Metanephros (tissue), 1 donor: ENCODE results near the gene LCE2B. TPM values are rescaled to one million over a fixed set of nuclear protein-coding genes. Genes with fewer than 3 reads are reported as not detected.

ENCODE experiments used
- total RNA-seq: library from RNA; depleted of rRNA; stranded (reverse); fragments of >200 nt; gene quantifications from one replicate; pipeline ENCODE4 v1.2.3, GENCODE V29; 2014

The LCE2B gene, protein sequence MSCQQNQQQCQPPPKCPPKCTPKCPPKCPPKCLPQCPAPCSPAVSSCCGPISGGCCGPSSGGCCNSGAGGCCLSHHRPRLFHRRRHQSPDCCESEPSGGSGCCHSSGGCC
- not detected for total RNA-seq

DNA sequence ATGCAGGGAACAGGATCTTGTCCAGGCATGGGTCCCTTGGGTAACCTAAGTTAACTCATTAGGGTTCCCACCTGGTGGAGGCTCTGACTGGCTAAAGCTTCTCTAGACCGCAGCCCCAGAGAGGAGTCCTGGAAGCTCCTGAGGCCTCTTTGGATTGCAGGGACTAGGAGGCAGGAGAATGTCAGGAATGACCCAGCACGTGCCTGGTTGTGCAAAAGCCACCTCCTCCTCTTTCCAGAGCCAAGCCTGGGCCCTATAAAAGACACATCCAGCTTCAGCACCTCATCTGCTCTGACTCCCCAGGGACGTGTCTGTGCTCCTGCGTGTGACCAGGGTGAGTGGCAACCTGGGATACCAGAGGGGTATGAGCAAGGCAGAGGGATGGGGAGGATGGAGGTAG is at the start of gene LCE2B:
TSS of gene LCE2B (plus strand) at position 301 of the 400 bp plus-strand sequence. CDS start 721 bp downstream, outside the sequence.

DNA sequence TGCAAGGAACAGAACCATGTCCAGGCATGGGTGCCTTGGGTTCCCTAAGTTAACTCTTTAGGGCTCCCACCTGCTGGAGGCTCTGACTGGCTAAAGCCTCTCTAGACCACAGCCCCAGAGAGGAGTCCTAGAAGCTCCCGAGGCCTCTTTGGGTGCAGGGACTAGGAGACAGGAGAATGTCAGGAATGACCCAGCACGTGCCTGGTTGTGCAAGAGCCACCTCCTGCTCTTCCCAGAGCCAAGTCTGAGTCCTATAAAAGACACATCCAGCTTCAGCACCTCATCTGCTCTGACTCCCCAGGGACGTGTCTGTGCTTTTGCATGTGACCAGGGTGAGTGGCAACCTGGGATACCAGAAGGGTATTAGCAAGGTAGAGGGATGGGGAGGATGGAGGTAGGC is 22.8 kb upstream of the LCE2B start, which contains the start of gene LCE2D:
TSS of gene LCE2D (plus strand) at position 283 of the 400 bp plus-strand sequence. CDS start 726 bp downstream, outside the sequence.

DNA sequence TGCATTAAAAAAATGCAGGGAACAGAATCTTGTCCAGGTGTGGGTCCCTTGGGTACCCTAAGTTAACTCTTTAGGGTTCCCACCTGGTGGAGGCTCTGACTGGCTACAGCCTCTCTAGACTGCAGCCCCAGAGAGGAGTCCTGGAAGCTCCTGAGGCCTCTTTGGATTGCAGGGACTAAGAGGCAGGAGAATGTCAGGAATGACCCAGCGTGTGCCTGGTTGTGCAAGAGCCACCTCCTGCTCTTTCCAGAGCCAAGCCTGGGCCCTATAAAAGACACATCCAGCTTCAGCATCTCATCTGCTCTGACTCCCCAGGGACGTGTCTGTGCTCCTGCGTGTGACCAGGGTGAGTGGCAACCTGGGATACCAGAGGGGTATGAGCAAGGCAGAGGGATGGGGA is 10.9 kb upstream of the LCE2B start, which contains the start of gene LCE2C:
TSS of gene LCE2C (plus strand) at position 297 of the 400 bp plus-strand sequence. CDS start 737 bp downstream, outside the sequence.

DNA sequence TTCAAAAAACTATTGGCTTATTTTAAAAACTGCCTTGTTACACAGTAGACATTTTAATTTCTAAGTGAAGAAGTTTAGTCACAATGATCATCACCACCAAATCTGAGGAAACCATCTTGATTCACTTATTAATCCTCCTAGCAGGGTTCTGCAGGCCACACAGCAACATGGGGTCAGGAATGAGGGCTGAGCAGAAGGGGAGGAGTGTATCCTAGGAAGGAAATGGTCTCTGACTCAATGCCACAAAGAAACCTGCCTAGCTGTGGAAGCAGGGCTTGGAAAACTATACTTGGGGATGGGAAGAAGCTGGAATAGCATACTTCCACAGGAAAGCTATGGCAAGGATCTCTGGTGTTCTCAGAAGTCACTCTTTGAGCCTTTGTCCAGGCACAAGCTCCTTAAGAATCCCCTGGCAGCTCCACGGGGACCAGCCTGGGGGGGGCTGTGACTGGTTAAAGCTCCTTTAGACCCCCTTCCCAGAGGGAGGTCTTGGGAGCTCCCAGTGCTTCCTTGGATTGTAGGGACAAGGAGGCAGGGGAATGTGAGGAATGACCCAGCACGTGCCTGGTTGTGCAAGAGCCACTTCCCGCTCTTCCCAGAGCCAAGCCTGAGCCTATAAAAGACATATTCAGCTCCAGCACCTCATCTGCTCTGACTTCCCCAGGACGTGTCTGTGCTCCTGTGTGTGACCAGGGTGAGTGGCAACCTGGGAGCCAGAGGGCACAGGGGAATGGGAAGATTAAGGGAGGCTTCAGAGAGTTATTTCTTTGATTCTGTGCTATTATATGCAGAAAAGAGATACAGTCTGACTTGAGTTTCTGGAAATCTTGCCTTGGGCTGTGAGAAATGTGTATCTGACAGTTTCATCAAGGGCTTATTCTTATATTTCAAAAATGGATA is 12.0 kb downstream of the LCE2B start, which contains the start of gene LCE2A:
TSS of gene LCE2A (plus strand) at position 645 of the 900 bp plus-strand sequence. CDS start 557 bp downstream, outside the sequence.

DNA sequence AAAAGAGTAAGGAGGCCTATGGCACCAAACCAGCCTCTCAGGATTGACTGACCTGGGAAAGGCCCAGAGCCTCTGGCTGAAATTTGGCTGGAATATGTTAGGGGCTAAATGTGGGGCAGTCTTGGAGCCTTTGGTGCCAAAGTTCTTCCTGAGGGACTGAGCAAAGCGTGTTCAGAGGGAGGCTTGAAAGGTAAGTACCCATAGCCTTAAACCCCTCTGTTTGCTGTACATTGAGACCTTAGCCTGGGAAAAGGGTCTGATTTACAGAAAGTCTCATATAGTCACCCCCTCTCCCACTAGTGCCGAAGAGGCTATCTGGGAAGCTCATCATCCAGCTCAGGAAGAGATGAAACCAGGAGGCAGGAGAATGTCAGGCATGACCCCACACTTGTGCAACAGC is 21.9 kb downstream of the LCE2B start, which contains the start of gene LCE4A:
TSS of gene LCE4A (plus strand) at position 301 of the 400 bp plus-strand sequence. CDS start 916 bp downstream, outside the sequence.

Other genes with a start within 250 kb of the LCE2B start
- not detected for gene LCE5A, start 175.3 kb upstream of the LCE2B start, total RNA-seq
- not detected for gene CRCT1, start 171.6 kb upstream of the LCE2B start, total RNA-seq
- gene LCE3E, start 119.3 kb upstream of the LCE2B start, total RNA-seq: not detected
- not detected for gene LCE3D, start 105.6 kb upstream of the LCE2B start, total RNA-seq
- not detected for gene LCE3C, start 85.9 kb upstream of the LCE2B start, total RNA-seq
- gene LCE3B, start 72.3 kb upstream of the LCE2B start, total RNA-seq: not detected
- gene LCE3A, start 63.0 kb upstream of the LCE2B start, total RNA-seq: not detected
- not detected for gene LCE2D, start 22.7 kb upstream of the LCE2B start, total RNA-seq
- not detected for gene LCE2C, start 10.8 kb upstream of the LCE2B start, total RNA-seq
- gene LCE2A, start 12.2 kb downstream of the LCE2B start, total RNA-seq: not detected
- not detected for gene LCE4A, start 22.0 kb downstream of the LCE2B start, total RNA-seq
- gene KPRP, start 71.9 kb downstream of the LCE2B start, total RNA-seq: not detected
- not detected for gene LCE1F, start 89.0 kb downstream of the LCE2B start, total RNA-seq
- gene LCE1E, start 100.1 kb downstream of the LCE2B start, total RNA-seq: not detected
- gene LCE1D, start 110.6 kb downstream of the LCE2B start, total RNA-seq: not detected
- not detected for gene LCE1C, start 120.5 kb downstream of the LCE2B start, total RNA-seq
- gene LCE1B, start 125.8 kb downstream of the LCE2B start, total RNA-seq: not detected
- not detected for gene LCE1A, start 141.3 kb downstream of the LCE2B start, total RNA-seq
- not detected for gene LCE6A, start 156.7 kb downstream of the LCE2B start, total RNA-seq
- not detected for gene LCE7A, start 173.9 kb downstream of the LCE2B start, total RNA-seq
- not detected for gene SMCP, start 192.2 kb downstream of the LCE2B start, total RNA-seq
- gene IVL, start 222.4 kb downstream of the LCE2B start, total RNA-seq: 0.35 TPM